Panc1 (cell line): Measurements from ENCODE around the gene KRT25. TPM values are rescaled to one million over a fixed set of nuclear protein-coding genes. Genes with fewer than 3 reads are reported as not detected.

Source experiments
- ATAC-seq: fragments of 200-7000 bp; cut with Tn5 transposase; 2 replicates; pipeline ENCODE4 v1.9.1; 2020; ENCODE audit warnings: mild to moderate bottlenecking, moderate library complexity
- Bru-seq: library from RNA; stranded (reverse); fragments of 400-500 nt; gene quantifications from one replicate; lab custom pipeline; 2021; lab: Mats Ljungman, UMichigan
- BruChase-seq, 2 experiments: library from RNA; stranded (reverse); fragments of 400-500 nt; gene quantifications; one replicate each; lab custom pipeline; 2021; lab: Mats Ljungman, UMichigan
- BruUV-seq: library from RNA; stranded (reverse); fragments of 400-500 nt; replicated peaks from 2 replicates; lab custom pipeline; 2021; lab: Mats Ljungman, UMichigan
- CTCF ChIA-PET: fragments of 300-600 bp; sonication (Branson Sonifier 250); formaldehyde crosslinking; loops from one replicate; lab custom pipeline; 2022; ENCODE audit warnings: antibody characterized with exemption; lab: Charles Lee
- POLR2A ChIA-PET: fragments of 300-600 bp; sonication (Branson Sonifier 250); formaldehyde crosslinking; loops from one replicate; lab custom pipeline; 2022; ENCODE audit warnings: antibody characterized with exemption; lab: Charles Lee
- DNase-seq: peaks from one replicate; pipeline ENCODE4 v3.0.0-alpha.2; 2010; ENCODE audit warnings: low read depth, low spot score
- H3K27ac ChIP-seq: 2 replicates; pipeline ENCODE4 v1.5.1; 2011; ENCODE audit warnings: mild to moderate bottlenecking, low read length, inconsistent platforms
- H3K27me3 ChIP-seq: fragments of 200-500 bp; sonication (Bioruptor generic); 2 replicates; pipeline ENCODE4 v1.6.0; 2014; ENCODE audit warnings: low read length, inconsistent platforms; ENCODE audit not compliant: control insufficient read depth, insufficient read depth
- H3K36me3 ChIP-seq: fragments of 200-500 bp; sonication (Bioruptor generic); 2 replicates; pipeline ENCODE4 v1.5.1; 2014; ENCODE audit warnings: inconsistent platforms, mild to moderate bottlenecking, low read length, moderate library complexity; ENCODE audit not compliant: control insufficient read depth, insufficient read depth
- H3K4me1 ChIP-seq: 2 replicates; pipeline ENCODE4 v1.5.1; 2011; ENCODE audit warnings: inconsistent platforms, mild to moderate bottlenecking, low read length, moderate library complexity; ENCODE audit not compliant: control insufficient read depth, insufficient read depth
- H3K4me3 ChIP-seq, 2 experiments: 2 replicates each; pipeline ENCODE4 v1.5.1; 2011 to 2012; ENCODE audit warnings: low read depth in 2 of 2, low read length in 2 of 2, mild to moderate bottlenecking in 2 of 2, inconsistent platforms in 1 of 2, moderate library complexity in 1 of 2
- H3K9me3 ChIP-seq: fragments of 200-500 bp; sonication (Bioruptor generic); 2 replicates; pipeline ENCODE4 v1.5.1; 2014; ENCODE audit warnings: low read depth, mild to moderate bottlenecking, inconsistent platforms, low read length, moderate library complexity; ENCODE audit not compliant: control insufficient read depth, insufficient read depth
- POLR2AphosphoS5 ChIP-seq: IDR thresholded peaks from 2 replicates; pipeline ENCODE4 v1.6.1; 2012; ENCODE audit warnings: mild to moderate bottlenecking, low read depth, low read length, moderate library complexity
- REST ChIP-seq, 2 experiments: IDR thresholded peaks; 2 replicates each; pipeline ENCODE4 v1.6.1; 2011 to 2012; ENCODE audit warnings: low read depth in 2 of 2, control low read depth in 1 of 2, low read length in 1 of 2, mild to moderate bottlenecking in 1 of 2, moderate library complexity in 1 of 2; ENCODE audit not compliant: insufficient read depth in 1 of 2
- SIN3A ChIP-seq: IDR thresholded peaks from 2 replicates; pipeline ENCODE4 v1.6.1; 2012; ENCODE audit warnings: low read depth, mild to moderate bottlenecking, low read length, moderate library complexity, borderline replicate concordance; ENCODE audit not compliant: insufficient read depth
- in situ Hi-C: cut with HindIII; loops from 2 replicates; pipeline ENCODE4 v1.10.0; 2016; ENCODE audit warnings: low sequenced_read_pairs, low pct_unique_long_range_greater_than_20kb
- intact Hi-C: fragments of 100-400 bp; cut with micrococcal nuclease; formaldehyde crosslinking; loops from one replicate; pipeline ENCODE4 v1.10.0; 2022; ENCODE audit not compliant: unreplicated experiment
- long read RNA-seq: library from polyadenylated mRNA; unstranded; transcript quantifications from one replicate; pipeline ENCODE4 v2.0.0, GENCODE V29; 2021; ENCODE audit not compliant: unreplicated experiment
- polyA plus RNA-seq: library from polyadenylated mRNA; unstranded; fragments of >200 nt; gene quantifications from one replicate; pipeline ENCODE4 v1.2.1, GENCODE V29; 2012; ENCODE audit warnings: missing spikeins; ENCODE audit not compliant: insufficient read length
- total RNA-seq: library from RNA; stranded (reverse); gene quantifications from one replicate; pipeline ENCODE4 v1.2.1, GENCODE V29; 2021; ENCODE audit not compliant: unreplicated experiment
- TF ChIP-seq, protein P1 (sequence below): fragments of 450-650 bp; IDR thresholded peaks from 2 replicates; pipeline ENCODE4 v1.5.1; 2017; ENCODE audit warnings: mild to moderate bottlenecking

The KRT25 gene
- total RNA-seq (not detected), Bru-seq, nascent RNA (not detected), BruChase-seq, experiment 1, labeled RNA remaining after a 2-hour chase (not detected), BruChase-seq, experiment 2, labeled RNA remaining after a 6-hour chase (not detected)
- not detected for polyA plus RNA-seq
- long read RNA-seq = 0 reads

- Histone ChIP-seq H3K27ac (no peak within 1 kb of the TSS), H3K9me3 (peaks cover 5% of the 10 kb centered on the region; the same call in 1 of the 2 replicates), H3K27me3 (peaks cover 8% of the 10 kb centered on the region), H3K4me3 (no peak within 1 kb of the TSS), H3K4me1 (no peaks in the 10 kb centered on the region), H3K36me3 (no peaks in the 10 kb centered on the region)
- CTCF ChIA-PET = interaction anchor here (0.6 kb wide), 1 partner anchor 56 kb away, joined by 4 read pairs; no protein-coding TSS in a partner anchor
- TF ChIP-seq REST (IDR thresholded peaks at IDR 0.05; ENCODE audit: insufficient read depth in 1 of 2, low read depth in 2 of 2, low read length in 1 of 2) (no peak), SIN3A (no peak)
- TF ChIP-seq, protein P1, sequence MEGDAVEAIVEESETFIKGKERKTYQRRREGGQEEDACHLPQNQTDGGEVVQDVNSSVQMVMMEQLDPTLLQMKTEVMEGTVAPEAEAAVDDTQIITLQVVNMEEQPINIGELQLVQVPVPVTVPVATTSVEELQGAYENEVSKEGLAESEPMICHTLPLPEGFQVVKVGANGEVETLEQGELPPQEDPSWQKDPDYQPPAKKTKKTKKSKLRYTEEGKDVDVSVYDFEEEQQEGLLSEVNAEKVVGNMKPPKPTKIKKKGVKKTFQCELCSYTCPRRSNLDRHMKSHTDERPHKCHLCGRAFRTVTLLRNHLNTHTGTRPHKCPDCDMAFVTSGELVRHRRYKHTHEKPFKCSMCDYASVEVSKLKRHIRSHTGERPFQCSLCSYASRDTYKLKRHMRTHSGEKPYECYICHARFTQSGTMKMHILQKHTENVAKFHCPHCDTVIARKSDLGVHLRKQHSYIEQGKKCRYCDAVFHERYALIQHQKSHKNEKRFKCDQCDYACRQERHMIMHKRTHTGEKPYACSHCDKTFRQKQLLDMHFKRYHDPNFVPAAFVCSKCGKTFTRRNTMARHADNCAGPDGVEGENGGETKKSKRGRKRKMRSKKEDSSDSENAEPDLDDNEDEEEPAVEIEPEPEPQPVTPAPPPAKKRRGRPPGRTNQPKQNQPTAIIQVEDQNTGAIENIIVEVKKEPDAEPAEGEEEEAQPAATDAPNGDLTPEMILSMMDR = no peak
- no peak for DNase-seq
- intact Hi-C loops = no loop called here
- in situ Hi-C loops = no loop called here
- BruUV-seq = no TSS peak
- no peak for ATAC-seq
- POLR2A ChIA-PET = no interaction called here
Measured at GRCh38 chr17:40755231-40755630, at the start of gene KRT25. Gene KRT25, minus strand, starts transcription at chr17:40755331. Its CDS starts 60 bp downstream, at chr17:40755271.

DNA sequence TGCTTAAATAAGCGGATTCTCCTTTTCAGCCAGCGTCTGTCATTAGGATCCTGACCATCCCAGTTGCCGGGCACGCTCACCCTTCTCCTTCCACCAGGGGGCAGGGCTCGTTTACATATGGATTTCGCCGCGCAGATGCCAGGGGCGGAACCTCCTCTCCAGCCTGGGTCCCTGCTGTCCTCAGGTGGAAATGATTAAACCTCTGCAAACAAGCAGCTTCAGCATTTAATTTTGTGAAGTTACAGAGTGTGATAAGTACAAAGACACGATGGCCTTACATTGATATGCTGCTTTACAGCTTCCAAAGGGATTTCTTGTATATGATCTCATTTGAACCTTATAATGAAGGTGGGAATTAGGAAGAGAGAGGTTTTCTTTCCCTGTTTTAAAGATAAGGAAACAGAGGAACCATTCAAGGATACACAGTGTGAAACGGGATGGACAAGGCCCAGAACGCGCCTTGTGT lies 48.5 kb upstream of the KRT25 start:
- DNase-seq (no peak), ATAC-seq (peak; percentile 100)
- H3K27me3 ChIP-seq = peaks cover 27% of the 10 kb centered on the region
- no peaks in the 10 kb centered on the region for H3K9me3 ChIP-seq
- ChIA-PET CTCF (no interaction called here), POLR2A (no interaction called here)
- no TSS peak for BruUV-seq
- in situ Hi-C loops (no loop called here), intact Hi-C loops (loop anchor here (2.0 to 5.0 kb wide), 2 partner anchors 49 to 863 kb away; no protein-coding TSS in a partner anchor)
- H3K4me1 ChIP-seq = peaks cover 5% of the 10 kb centered on the region
- TF ChIP-seq POLR2AphosphoS5 = no peak
- TF ChIP-seq, protein P1 = peak; percentile 92
- no peaks in the 10 kb centered on the region for H3K36me3 ChIP-seq
- H3K4me3 ChIP-seq = no peak overlapping the region
- H3K27ac ChIP-seq = no peak overlapping the region
